CD8-positive, alpha-beta memory T cell (primary cell): Measurements from ENCODE around the gene UGGT2. TPM values are rescaled to one million over a fixed set of nuclear protein-coding genes. Genes with fewer than 3 reads are reported as not detected.

ENCODE experiments used
- CTCF ChIA-PET: fragments of 350-600 bp; sonication (Branson Sonifier 250); formaldehyde crosslinking; loops from one replicate; lab custom pipeline; 2021; ENCODE audit warnings: antibody characterized with exemption; lab: Charles Lee
- POLR2A ChIA-PET: fragments of 350-600 bp; sonication (Branson Sonifier 250); formaldehyde crosslinking; loops from one replicate; lab custom pipeline; 2021; ENCODE audit warnings: antibody characterized with exemption; lab: Charles Lee
- DNase-seq, 5 donors: peaks; one replicate each; pipeline versions ENCODE4 v3.0.0 to v3.0.0-alpha.2; 2020 to 2022; ENCODE audit warnings: mixed read lengths in 1 of 5
- H3K27ac ChIP-seq: one replicate; pipeline ENCODE4 v1.7.0; 2013; ENCODE audit warnings: low read depth, mild to moderate bottlenecking, low read length, moderate library complexity
- H3K27me3 ChIP-seq: 2 replicates; pipeline ENCODE4 v1.7.0; 2013; ENCODE audit warnings: low read length, mild to moderate bottlenecking; ENCODE audit not compliant: insufficient read depth, poor library complexity, severe bottlenecking
- H3K36me3 ChIP-seq: 2 replicates; pipeline ENCODE4 v1.7.0; 2013; ENCODE audit warnings: mild to moderate bottlenecking, low read length, moderate library complexity; ENCODE audit not compliant: insufficient read depth
- H3K4me1 ChIP-seq: 2 replicates; pipeline ENCODE4 v1.7.0; 2013; ENCODE audit warnings: mild to moderate bottlenecking, low read length, moderate library complexity; ENCODE audit not compliant: insufficient read depth
- H3K4me3 ChIP-seq: 2 replicates; pipeline ENCODE4 v1.7.0; 2013; ENCODE audit warnings: mild to moderate bottlenecking, low read length
- H3K9me3 ChIP-seq: 2 replicates; pipeline ENCODE4 v1.7.0; 2013; ENCODE audit warnings: mild to moderate bottlenecking, low read length
- H3K27ac Mint-ChIP-seq, 8 donors: one replicate each; pipeline ENCODE4 v1.8.0; 2020 to 2021; ENCODE audit warnings: mixed read lengths in 8 of 8, mild to moderate bottlenecking in 6 of 8, inconsistent platforms in 3 of 8, moderate library complexity in 3 of 8
- H3K27me3 Mint-ChIP-seq, 2 donors: one replicate each; pipeline ENCODE4 v1.8.0; 2020 to 2021; ENCODE audit warnings: mixed read lengths in 2 of 2, mild to moderate bottlenecking in 1 of 2, moderate library complexity in 1 of 2
- H3K36me3 Mint-ChIP-seq, 3 donors: one replicate each; pipeline ENCODE4 v1.8.0; 2020 to 2021; ENCODE audit warnings: mixed read lengths in 3 of 3, inconsistent platforms in 1 of 3, mild to moderate bottlenecking in 1 of 3
- H3K4me1 Mint-ChIP-seq, 3 donors: one replicate each; pipeline ENCODE4 v1.8.0; 2020 to 2021; ENCODE audit warnings: mixed read lengths in 3 of 3, inconsistent platforms in 1 of 3, mild to moderate bottlenecking in 1 of 3
- H3K4me3 Mint-ChIP-seq, 7 donors: one replicate each; pipeline ENCODE4 v1.8.0; 2020 to 2021; ENCODE audit warnings: mixed read lengths in 7 of 7, mild to moderate bottlenecking in 6 of 7, moderate library complexity in 4 of 7, inconsistent platforms in 2 of 7
- H3K9me3 Mint-ChIP-seq, 5 donors: one replicate each; pipeline ENCODE4 v1.8.0; 2020 to 2022; ENCODE audit warnings: mixed read lengths in 5 of 5, mild to moderate bottlenecking in 3 of 5, moderate library complexity in 2 of 5, inconsistent platforms in 1 of 5
- polyA plus RNA-seq: library from polyadenylated mRNA; unstranded; fragments of 300-500 nt; fragmentation: Illumina TruSeq; gene quantifications from one replicate; pipeline ENCODE4 v1.2.3, GENCODE V29; 2021
- total RNA-seq, 2 experiments: library from RNA; stranded (reverse); gene quantifications; one replicate each; pipeline ENCODE4 v1.2.3, GENCODE V29; 2021

The UGGT2 gene
- total and polyA plus RNA-seq, 3 experiments from 2014 or later, result 0.13 to 0.20 TPM; not detected in 1

- Mint-ChIP-seq H3K4me1 (no peaks in the 10 kb centered on the region), H3K4me3 (no peak overlapping the region), H3K9me3 (peaks cover 0 to 17% (median 12%) of the 10 kb centered on the region in 5 donors), H3K36me3 (no peaks in the 10 kb centered on the region), H3K27ac (no peak overlapping the region), H3K27me3 (no peaks in the 10 kb centered on the region)
- no peaks in the 10 kb centered on the region for H3K9me3 ChIP-seq
- H3K36me3 ChIP-seq, result no peaks in the 10 kb centered on the region
- no peak for DNase-seq
- H3K4me3 ChIP-seq, result no peak overlapping the region
- H3K27ac ChIP-seq, result no peak overlapping the region
- ChIA-PET POLR2A (no interaction called here), CTCF (no interaction called here)
- no peaks in the 10 kb centered on the region for H3K4me1 ChIP-seq
- no peaks in the 10 kb centered on the region for H3K27me3 ChIP-seq
Observed at GRCh38 chr13:95924389-95924994, 128.7 kb downstream of the UGGT2 start.

- Histone ChIP-seq H3K27me3 (no peaks in the 10 kb centered on the region), H3K9me3 (no peaks in the 10 kb centered on the region), H3K4me3 (no peak overlapping the region), H3K36me3 (no peaks in the 10 kb centered on the region), H3K4me1 (no peaks in the 10 kb centered on the region), H3K27ac (no peak overlapping the region)
- Mint-ChIP-seq H3K4me3 (no peak overlapping the region), H3K4me1 (no peaks in the 10 kb centered on the region), H3K27me3 (peaks cover 0 to 1% of the 10 kb centered on the region in 2 donors), H3K36me3 (no peaks in the 10 kb centered on the region), H3K27ac (no peak overlapping the region), H3K9me3 (peaks cover 0 to 15% (median 4%) of the 10 kb centered on the region in 5 donors)
- ChIA-PET CTCF (no interaction called here), POLR2A (no interaction called here)
- DNase-seq, result no peak
Observed at GRCh38 chr13:95921485-95921884, 131.7 kb downstream of the UGGT2 start.

- Histone ChIP-seq H3K27ac (no peak overlapping the region), H3K36me3 (no peaks in the 10 kb centered on the region), H3K9me3 (no peaks in the 10 kb centered on the region), H3K4me1 (no peaks in the 10 kb centered on the region), H3K27me3 (no peaks in the 10 kb centered on the region), H3K4me3 (no peak overlapping the region)
- CTCF ChIA-PET, result no interaction called here
- POLR2A ChIA-PET, result no interaction called here
- no peaks in the 10 kb centered on the region for H3K4me1 Mint-ChIP-seq
- DNase-seq, result no peak
- peaks cover 0 to 3% of the 10 kb centered on the region in 2 donors for H3K27me3 Mint-ChIP-seq
- no peak overlapping the region for H3K4me3 Mint-ChIP-seq
- H3K9me3 Mint-ChIP-seq, result peaks cover 0 to 11% (median 3%) of the 10 kb centered on the region in 5 donors
- no peaks in the 10 kb centered on the region for H3K36me3 Mint-ChIP-seq
- no peak overlapping the region for H3K27ac Mint-ChIP-seq
Observed at GRCh38 chr13:95920485-95920884, 132.7 kb downstream of the UGGT2 start.

GRCh38 chr13:95918860-95919259 lies 134.3 kb downstream of the UGGT2 start:
- peaks cover 0 to 3% of the 10 kb centered on the region in 2 donors for H3K27me3 Mint-ChIP-seq
- DNase-seq, result no peak
- ChIA-PET CTCF (no interaction called here), POLR2A (no interaction called here)
- peaks cover 0 to 11% (median 3%) of the 10 kb centered on the region in 5 donors for H3K9me3 Mint-ChIP-seq
- H3K36me3 ChIP-seq, result no peaks in the 10 kb centered on the region
- H3K9me3 ChIP-seq, result no peaks in the 10 kb centered on the region
- H3K36me3 Mint-ChIP-seq, result no peaks in the 10 kb centered on the region
- no peak overlapping the region for H3K4me3 ChIP-seq
- H3K27me3 ChIP-seq, result no peaks in the 10 kb centered on the region
- H3K4me3 Mint-ChIP-seq, result no peak overlapping the region
- H3K27ac ChIP-seq, result no peak overlapping the region
- H3K4me1 Mint-ChIP-seq, result no peaks in the 10 kb centered on the region
- H3K27ac Mint-ChIP-seq, result no peak overlapping the region
- H3K4me1 ChIP-seq, result no peaks in the 10 kb centered on the region

GRCh38 chr13:95914991-95915501 lies 138.2 kb downstream of the UGGT2 start:
- CTCF ChIA-PET, result no interaction called here
- H3K36me3 Mint-ChIP-seq, result no peaks in the 10 kb centered on the region

GRCh38 chr13:95906999-95907398 lies 146.2 kb downstream of the UGGT2 start:
- Histone ChIP-seq H3K9me3 (no peaks in the 10 kb centered on the region), H3K27ac (no peak overlapping the region), H3K4me1 (no peaks in the 10 kb centered on the region), H3K4me3 (no peak overlapping the region), H3K36me3 (no peaks in the 10 kb centered on the region), H3K27me3 (no peaks in the 10 kb centered on the region)
- no peak overlapping the region for H3K27ac Mint-ChIP-seq
- no peaks in the 10 kb centered on the region for H3K4me1 Mint-ChIP-seq
- H3K4me3 Mint-ChIP-seq, result no peak overlapping the region
- POLR2A ChIA-PET, result no interaction called here
- CTCF ChIA-PET, result no interaction called here
- H3K36me3 Mint-ChIP-seq, result no peaks in the 10 kb centered on the region
- DNase-seq, result no peak
- H3K27me3 Mint-ChIP-seq, result peaks cover 0 to 3% of the 10 kb centered on the region in 2 donors
- H3K9me3 Mint-ChIP-seq, result peaks cover 0 to 13% (median 8%) of the 10 kb centered on the region in 5 donors

More at GRCh38 chr13:95914991-95915501, 138.2 kb downstream of the UGGT2 start:
- H3K4me3 Mint-ChIP-seq, result no peak overlapping the region
- no peaks in the 10 kb centered on the region for H3K36me3 ChIP-seq
- no peak overlapping the region for H3K27ac Mint-ChIP-seq
- peaks cover 6 to 11% (median 8%) of the 10 kb centered on the region in 5 donors for H3K9me3 Mint-ChIP-seq
- H3K4me1 ChIP-seq, result no peaks in the 10 kb centered on the region
- DNase-seq, result no peak
- H3K9me3 ChIP-seq, result no peaks in the 10 kb centered on the region
- POLR2A ChIA-PET, result no interaction called here
- H3K27ac ChIP-seq, result no peak overlapping the region
- no peak overlapping the region for H3K4me3 ChIP-seq
- H3K4me1 Mint-ChIP-seq, result no peaks in the 10 kb centered on the region
- H3K27me3 Mint-ChIP-seq, result peaks cover 0 to 3% of the 10 kb centered on the region in 2 donors
- no peaks in the 10 kb centered on the region for H3K27me3 ChIP-seq

GRCh38 chr13:95903569-95903968 lies 149.6 kb downstream of the UGGT2 start:
- no peaks in the 10 kb centered on the region for H3K36me3 ChIP-seq
- POLR2A ChIA-PET, result no interaction called here
- Mint-ChIP-seq H3K27me3 (peaks cover 0 to 1% of the 10 kb centered on the region in 2 donors), H3K4me1 (no peaks in the 10 kb centered on the region), H3K9me3 (peaks cover 0 to 8% (median 2%) of the 10 kb centered on the region in 5 donors), H3K4me3 (no peak overlapping the region), H3K27ac (no peak overlapping the region), H3K36me3 (no peaks in the 10 kb centered on the region)
- H3K4me1 ChIP-seq, result no peaks in the 10 kb centered on the region
- CTCF ChIA-PET, result no interaction called here
- no peak for DNase-seq
- H3K4me3 ChIP-seq, result no peak overlapping the region
- no peak overlapping the region for H3K27ac ChIP-seq
- H3K27me3 ChIP-seq, result no peaks in the 10 kb centered on the region
- H3K9me3 ChIP-seq, result no peaks in the 10 kb centered on the region

- ChIA-PET POLR2A (no interaction called here), CTCF (no interaction called here)
- no peaks in the 10 kb centered on the region for H3K36me3 ChIP-seq
- Mint-ChIP-seq H3K27ac (no peak overlapping the region), H3K27me3 (no peaks in the 10 kb centered on the region), H3K4me3 (no peak overlapping the region), H3K4me1 (no peaks in the 10 kb centered on the region), H3K36me3 (no peaks in the 10 kb centered on the region), H3K9me3 (peaks cover 0 to 4% (median 0%) of the 10 kb centered on the region in 5 donors)
- no peak overlapping the region for H3K4me3 ChIP-seq
- H3K27ac ChIP-seq, result no peak overlapping the region
- H3K27me3 ChIP-seq, result no peaks in the 10 kb centered on the region
- no peaks in the 10 kb centered on the region for H3K9me3 ChIP-seq
- no peak for DNase-seq
- no peaks in the 10 kb centered on the region for H3K4me1 ChIP-seq
Observed at GRCh38 chr13:95902741-95903140, 150.5 kb downstream of the UGGT2 start.
